MG63 (cell line): ENCODE measurements around the gene PGBD4. TPM values are rescaled to one million over a fixed set of nuclear protein-coding genes. Genes with fewer than 3 reads are reported as not detected.
"Not testable (repeated sequence)": the region's sequence is repeated elsewhere in the genome, so short reads cannot be mapped to it uniquely, and the experiment has no call there.

Experiments
- DNase-seq: peaks from one replicate; pipeline ENCODE4 v3.0.0-alpha.2; 2020
- H3K27me3 ChIP-seq: fragments of 250-450 bp; sonication (Bioruptor Pico); 2 replicates; pipeline ENCODE4 v1.5.1; 2020; ENCODE audit warnings: mild to moderate bottlenecking, moderate library complexity
- H3K36me3 ChIP-seq: fragments of 250-450 bp; sonication (Bioruptor Pico); 2 replicates; pipeline ENCODE4 v1.5.1; 2020; ENCODE audit warnings: mild to moderate bottlenecking, moderate library complexity
- H3K4me3 ChIP-seq: fragments of 250-450 bp; sonication (Bioruptor Pico); 2 replicates; pipeline ENCODE4 v1.5.1; 2020; ENCODE audit warnings: mild to moderate bottlenecking, moderate library complexity
- H3K9me3 ChIP-seq: fragments of 250-450 bp; sonication (Bioruptor Pico); 2 replicates; pipeline ENCODE4 v1.5.1; 2020; ENCODE audit warnings: mild to moderate bottlenecking, moderate library complexity
- total RNA-seq: library from RNA; depleted of rRNA; stranded (reverse); fragments of >200 nt; shearing (Covaris generic); gene quantifications from 2 replicates; pipeline ENCODE4 v1.2.3, GENCODE V29; 2014; ENCODE audit warnings: low replicate concordance

Gene PGBD4
- total RNA-seq, 1 experiment from 2014 or later, result 1.6 TPM

- H3K9me3 ChIP-seq, result no peaks in the 10 kb centered on the region
- no peak for DNase-seq
- peak overlapping the region; percentile 98 for H3K4me3 ChIP-seq
- no peaks in the 10 kb centered on the region for H3K27me3 ChIP-seq
- no peaks in the 10 kb centered on the region; the same call in 1 of the 2 replicates for H3K36me3 ChIP-seq
These were observed 467 bp downstream of the PGBD4 start for GRCh38 chr15:34102175-34102925.

- Histone ChIP-seq H3K27me3 (no peaks in the 10 kb centered on the region), H3K36me3 (no peaks in the 10 kb centered on the region), H3K4me3 (no peak overlapping the region), H3K9me3 (no peaks in the 10 kb centered on the region)
- no peak for DNase-seq
These were observed 4.5 kb downstream of the PGBD4 start for GRCh38 chr15:34106423-34106822.

GRCh38 chr15:34107315-34107714 lies 5.4 kb downstream of the PGBD4 start:
- Histone ChIP-seq H3K9me3 (no peaks in the 10 kb centered on the region), H3K36me3 (no peaks in the 10 kb centered on the region), H3K27me3 (no peaks in the 10 kb centered on the region), H3K4me3 (no peak overlapping the region)
- no peak for DNase-seq

GRCh38 chr15:34109797-34110663 lies 8.1 kb downstream of the PGBD4 start:
- no peak overlapping the region for H3K4me3 ChIP-seq
- DNase-seq, result no peak

GRCh38 chr15:34111488-34111887 lies 9.6 kb downstream of the PGBD4 start:
- Histone ChIP-seq H3K36me3 (no peaks in the 10 kb centered on the region), H3K4me3 (no peak overlapping the region), H3K27me3 (no peaks in the 10 kb centered on the region), H3K9me3 (no peaks in the 10 kb centered on the region)
- DNase-seq, result no peak

More at GRCh38 chr15:34109797-34110663, 8.1 kb downstream of the PGBD4 start:
- Histone ChIP-seq H3K36me3 (no peaks in the 10 kb centered on the region), H3K9me3 (no peaks in the 10 kb centered on the region), H3K27me3 (no peaks in the 10 kb centered on the region)

- Histone ChIP-seq H3K27me3 (no peaks in the 10 kb centered on the region), H3K9me3 (no peaks in the 10 kb centered on the region), H3K36me3 (no peaks in the 10 kb centered on the region), H3K4me3 (no peak overlapping the region)
- no peak for DNase-seq
These were observed 12.3 kb downstream of the PGBD4 start for GRCh38 chr15:34114215-34114614.

- Histone ChIP-seq H3K27me3 (no peaks in the 10 kb centered on the region), H3K4me3 (no peak overlapping the region), H3K36me3 (no peaks in the 10 kb centered on the region), H3K9me3 (no peaks in the 10 kb centered on the region)
- no peak for DNase-seq
These were observed 12.9 kb downstream of the PGBD4 start for GRCh38 chr15:34114739-34115138.

- no peak for DNase-seq
- Histone ChIP-seq H3K27me3 (no peaks in the 10 kb centered on the region), H3K4me3 (no peak overlapping the region), H3K36me3 (no peaks in the 10 kb centered on the region), H3K9me3 (no peaks in the 10 kb centered on the region)
These were observed 14.7 kb downstream of the PGBD4 start for GRCh38 chr15:34116620-34117019.

GRCh38 chr15:34119291-34119690 lies 17.4 kb downstream of the PGBD4 start:
- H3K36me3 ChIP-seq, result no peaks in the 10 kb centered on the region
- no peak overlapping the region for H3K4me3 ChIP-seq
- H3K9me3 ChIP-seq, result no peaks in the 10 kb centered on the region
- no peaks in the 10 kb centered on the region for H3K27me3 ChIP-seq
- peak; percentile 5 for DNase-seq

- DNase-seq, result not testable (repeated sequence)
These were observed 18.5 kb downstream of the PGBD4 start for GRCh38 chr15:34120420-34120819.

GRCh38 chr15:34121786-34122185 lies 19.9 kb downstream of the PGBD4 start:
- H3K4me3 ChIP-seq, H3K9me3 ChIP-seq, H3K36me3 ChIP-seq, H3K27me3 ChIP-seq, DNase-seq: not testable (repeated sequence)

More at GRCh38 chr15:34120420-34120819, 18.5 kb downstream of the PGBD4 start:
- not testable (repeated sequence) for H3K27me3 ChIP-seq, H3K36me3 ChIP-seq, H3K4me3 ChIP-seq, H3K9me3 ChIP-seq

- H3K9me3 ChIP-seq, result no peaks in the 10 kb centered on the region
- H3K4me3 ChIP-seq, result no peak overlapping the region
- DNase-seq, result peak; percentile 65
- H3K27me3 ChIP-seq, result no peaks in the 10 kb centered on the region
- H3K36me3 ChIP-seq, result no peaks in the 10 kb centered on the region
These were observed 20.9 kb downstream of the PGBD4 start for GRCh38 chr15:34122771-34123183.

GRCh38 chr15:34124651-34125050 lies 22.8 kb downstream of the PGBD4 start:
- no peaks in the 10 kb centered on the region for H3K9me3 ChIP-seq
- DNase-seq, result no peak
- no peak overlapping the region for H3K4me3 ChIP-seq
- no peaks in the 10 kb centered on the region for H3K36me3 ChIP-seq
- no peaks in the 10 kb centered on the region for H3K27me3 ChIP-seq

GRCh38 chr15:34125945-34126344 lies 24.1 kb downstream of the PGBD4 start:
- H3K36me3 ChIP-seq, result no peaks in the 10 kb centered on the region
- no peaks in the 10 kb centered on the region for H3K27me3 ChIP-seq
- no peak for DNase-seq
- H3K9me3 ChIP-seq, result no peaks in the 10 kb centered on the region
- H3K4me3 ChIP-seq, result no peak overlapping the region

- Histone ChIP-seq H3K27me3 (no peaks in the 10 kb centered on the region), H3K36me3 (no peaks in the 10 kb centered on the region), H3K4me3 (no peak overlapping the region), H3K9me3 (no peaks in the 10 kb centered on the region)
- DNase-seq, result no peak
These were observed 24.6 kb downstream of the PGBD4 start for GRCh38 chr15:34126522-34126921.

- Histone ChIP-seq H3K36me3 (peaks cover 5% of the 10 kb centered on the region; the same call in 1 of the 2 replicates), H3K9me3 (no peaks in the 10 kb centered on the region), H3K4me3 (no peak overlapping the region), H3K27me3 (no peaks in the 10 kb centered on the region)
- DNase-seq, result no peak
These were observed 27.0 kb downstream of the PGBD4 start for GRCh38 chr15:34128898-34129297.

GRCh38 chr15:34132881-34133280 lies 31.0 kb downstream of the PGBD4 start:
- peaks cover 5% of the 10 kb centered on the region; the same call in 1 of the 2 replicates for H3K36me3 ChIP-seq
- no peak overlapping the region for H3K4me3 ChIP-seq
- H3K27me3 ChIP-seq, result no peaks in the 10 kb centered on the region
- no peak for DNase-seq
- H3K9me3 ChIP-seq, result no peaks in the 10 kb centered on the region
